ENCODE measurements around the gene EIF2AK2. TPM values are rescaled to one million over a fixed set of nuclear protein-coding genes. Genes with fewer than 3 reads are reported as not detected.

Gene EIF2AK2
- 19.6 to 30.3 TPM (median 25.3 TPM) in 5 replicates for total RNA-seq (2022; extraction: Qiagen RNA extraction; ENCODE audit: low read depth)

DNA sequence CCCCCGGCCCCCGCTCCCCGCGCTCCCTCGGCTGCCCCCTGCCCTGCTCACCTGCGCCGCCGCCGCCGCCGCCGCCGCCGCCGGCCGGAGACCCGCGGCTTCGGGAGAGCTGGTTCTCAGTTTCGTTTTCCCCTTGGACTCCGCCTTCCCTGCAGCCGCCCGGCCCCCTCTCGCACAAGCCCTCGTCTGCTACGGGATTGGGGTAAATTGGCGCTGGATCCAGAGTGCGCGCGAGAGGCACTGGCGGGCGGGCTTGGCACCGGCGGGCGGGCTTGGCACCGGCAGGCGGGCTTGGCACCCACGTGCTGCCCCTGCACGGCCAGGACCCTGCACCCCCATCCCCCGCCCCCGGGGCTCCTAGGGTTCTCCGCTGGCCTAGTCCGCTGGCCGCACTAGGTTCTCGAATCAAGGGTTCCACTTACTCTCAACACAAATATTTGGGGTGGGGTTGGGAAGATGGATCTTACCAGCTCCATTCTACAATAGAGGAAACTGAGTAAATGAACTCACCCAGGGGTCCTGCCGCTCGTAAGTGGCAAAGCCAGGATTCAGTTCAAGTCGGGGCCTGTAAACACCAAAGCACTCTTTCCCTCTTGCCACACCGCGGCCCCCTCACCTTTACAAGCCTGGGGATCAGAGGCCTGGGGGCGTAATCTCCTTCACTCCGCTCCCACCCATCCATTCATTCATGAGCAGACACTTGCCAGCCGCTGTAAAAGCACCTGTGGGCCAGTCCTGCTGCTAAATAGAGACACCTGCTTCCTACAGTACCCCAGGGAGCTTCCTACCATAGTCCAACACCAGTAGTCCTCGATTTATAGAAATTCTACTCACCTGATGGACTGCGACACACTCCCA is at the start of gene EIF2AK2:
Gene EIF2AK2 (minus strand): TSS at position 124 of the 858 bp plus-strand sequence. CDS start 9,174 bp downstream, outside the sequence.

DNA sequence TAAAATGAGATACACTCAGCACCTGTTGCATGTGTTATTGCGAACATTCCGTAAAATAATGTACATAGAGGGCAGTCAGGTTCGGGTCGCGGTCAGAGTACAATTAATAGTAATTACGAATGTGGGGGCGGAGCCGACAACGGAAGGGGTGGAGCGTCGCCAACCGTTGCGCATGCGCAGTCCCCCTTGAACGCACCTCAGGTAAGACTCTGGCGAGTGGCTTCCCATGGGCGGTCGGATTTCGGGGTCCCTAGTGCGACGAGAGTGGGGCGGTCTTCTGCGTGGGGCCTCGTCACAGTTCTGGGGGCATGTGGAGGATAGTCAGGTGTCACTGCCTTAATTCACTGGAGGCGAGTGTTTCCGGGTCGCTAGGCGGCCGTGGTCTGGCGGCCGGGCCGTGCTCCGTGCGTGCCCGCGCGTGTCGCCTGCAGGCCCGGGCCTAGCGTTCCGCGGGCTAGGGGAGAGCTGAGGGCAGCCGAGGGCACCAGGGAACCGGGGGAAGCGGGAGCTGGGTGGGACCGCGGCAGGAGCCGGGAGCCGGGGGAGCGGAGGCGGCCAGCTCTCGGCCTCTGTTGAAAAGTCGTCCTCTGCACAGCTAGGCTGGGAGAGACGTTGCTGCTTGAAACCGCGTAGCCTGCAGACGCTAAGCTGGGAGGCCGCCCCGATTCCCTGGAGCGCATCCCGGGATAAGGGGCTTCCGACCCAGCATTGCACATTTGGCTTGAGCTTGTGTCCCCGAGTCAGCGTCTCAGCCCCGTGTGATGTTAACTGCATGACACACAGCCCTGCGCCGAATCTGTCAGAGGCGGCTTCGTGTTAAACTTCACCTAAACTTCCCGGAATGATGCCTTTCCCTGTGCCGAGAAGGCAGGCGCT is 39.8 kb upstream of the EIF2AK2 start, which contains the start of gene CEBPZOS:
Gene CEBPZOS (plus strand): TSS at position 177 of the 876 bp plus-strand sequence. CDS start 3,209 bp downstream, outside the sequence.

DNA sequence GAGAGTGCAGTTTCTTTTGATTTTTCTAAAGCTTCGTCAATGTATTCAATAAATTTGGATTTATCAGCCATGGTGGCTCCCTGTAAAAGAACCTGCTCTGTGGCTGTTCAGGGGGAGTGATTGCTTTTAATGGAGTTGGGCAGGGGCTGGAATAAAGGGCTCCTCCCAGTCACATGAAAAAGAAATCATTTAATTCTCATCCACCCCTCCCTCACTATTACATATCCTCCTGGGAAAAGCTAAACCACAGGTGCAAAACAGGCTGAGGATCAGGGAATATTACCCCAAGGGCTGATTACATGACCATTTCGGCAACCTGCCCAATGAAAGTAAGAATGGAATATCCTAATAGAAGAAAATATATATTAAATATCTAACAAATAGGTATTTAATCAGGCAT is 31.8 kb upstream of the EIF2AK2 start, which contains the start of gene SULT6B1:
Gene SULT6B1 (minus strand): TSS at position 101 of the 400 bp plus-strand sequence. CDS start 30 bp downstream, at position 71.

DNA sequence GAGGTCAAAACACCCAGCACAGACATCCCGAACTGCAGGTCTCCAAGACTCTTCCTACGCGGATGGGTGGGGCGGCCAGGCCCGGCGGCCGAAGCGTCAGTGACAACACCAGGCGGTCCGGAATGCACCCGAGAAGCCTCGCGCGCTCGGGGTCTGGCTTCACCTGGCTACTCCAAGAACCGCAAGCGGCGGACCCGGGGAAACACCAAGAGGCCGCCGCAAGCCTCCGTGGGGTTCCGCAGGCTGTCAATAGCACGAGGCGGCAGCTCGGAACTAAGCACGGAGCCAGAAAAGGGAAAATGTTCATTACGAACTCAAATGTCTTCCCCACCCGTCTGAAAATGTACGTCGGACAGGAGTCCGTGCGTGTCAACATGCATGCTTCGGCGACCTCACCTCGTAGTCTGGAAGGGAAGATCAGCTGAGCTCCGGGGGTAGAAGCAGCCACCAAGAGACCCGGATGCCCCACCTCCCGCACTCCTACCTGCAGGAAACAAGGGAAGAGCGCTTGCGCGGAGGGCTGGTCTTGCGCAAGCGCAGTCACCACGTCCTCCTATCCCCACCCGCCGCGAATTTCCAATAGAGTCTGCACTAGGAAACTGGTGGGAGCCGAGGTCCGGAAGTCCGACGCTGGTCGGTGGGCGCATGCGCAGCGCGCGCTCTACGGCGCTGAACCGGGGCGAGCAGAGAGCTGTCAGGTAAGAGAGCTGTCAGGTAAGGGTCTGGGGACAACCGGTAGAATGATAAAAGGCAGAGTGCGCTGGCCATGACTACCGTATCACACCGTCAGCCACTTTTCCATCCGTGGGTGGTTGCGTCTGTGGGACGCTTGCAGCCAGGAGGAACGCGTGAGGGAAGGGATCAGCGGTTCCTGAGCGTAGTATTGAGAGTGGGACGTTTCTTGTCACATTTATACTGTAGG is 72.6 kb downstream of the EIF2AK2 start, which contains the start of the genes GPATCH11 and HEATR5B:
Gene GPATCH11 (plus strand): TSS at position 646 of the 922 bp plus-strand sequence. CDS start 3,864 bp downstream, outside the sequence.
Gene HEATR5B (minus strand): TSS at position 500 of the 922 bp plus-strand sequence. CDS start 958 bp downstream, outside the sequence.

Other genes starting within 250 kb of the EIF2AK2 start
- 11.8 to 21.2 TPM (median 16.1 TPM) in 5 replicates for gene STRN, start 190.4 kb downstream of the EIF2AK2 start, total RNA-seq (2022; extraction: Qiagen RNA extraction; ENCODE audit: low read depth)
- 5.5 to 9.0 TPM (median 7.4 TPM) in 5 replicates for gene HEATR5B, start 72.6 kb downstream of the EIF2AK2 start, total RNA-seq (2022; extraction: Qiagen RNA extraction; ENCODE audit: low read depth)
- 7.9 to 13.8 TPM (median 9.8 TPM) in 5 replicates for gene GPATCH11, start 72.5 kb downstream of the EIF2AK2 start, total RNA-seq (2022; extraction: Qiagen RNA extraction; ENCODE audit: low read depth)
- gene SULT6B1, start 31.7 kb upstream of the EIF2AK2 start, total RNA-seq (2022; extraction: Qiagen RNA extraction; ENCODE audit: low read depth): not detected in 5 replicates
- gene CEBPZOS, start 39.5 kb upstream of the EIF2AK2 start, total RNA-seq (2022; extraction: Qiagen RNA extraction; ENCODE audit: low read depth): 39.2 to 55.1 TPM (median 41.6 TPM) in 5 replicates
- 64.9 to 97.7 TPM (median 77.2 TPM) in 5 replicates for gene CEBPZ, start 74.6 kb upstream of the EIF2AK2 start, total RNA-seq (2022; extraction: Qiagen RNA extraction; ENCODE audit: low read depth)
- 16.0 to 23.7 TPM (median 19.6 TPM) in 5 replicates for gene NDUFAF7, start 74.7 kb upstream of the EIF2AK2 start, total RNA-seq (2022; extraction: Qiagen RNA extraction; ENCODE audit: low read depth)
- 6.7 to 13.9 TPM (median 11.6 TPM) in 5 replicates for gene PRKD3, start 167.9 kb upstream of the EIF2AK2 start, total RNA-seq (2022; extraction: Qiagen RNA extraction; ENCODE audit: low read depth)
- gene QPCT, start 187.7 kb upstream of the EIF2AK2 start, total RNA-seq (2022; extraction: Qiagen RNA extraction; ENCODE audit: low read depth): 16.7 to 20.7 TPM (median 18.6 TPM) in 5 replicates

All from A549 treated with ZK216348 at 1 μM for 4 hours (cell line).